GM18505 (cell line): ENCODE data around the gene TCEA3.

Experiments
- ATAC-seq: cut with Tn5 transposase; IDR thresholded peaks from one replicate; pipeline ENCODE4 v1.9.1; 2021; ENCODE audit not compliant: unreplicated experiment
- POLR2A ChIP-seq: IDR thresholded peaks from 4 replicates; pipeline ENCODE4 v1.6.1; 2011; ENCODE audit warnings: borderline replicate concordance; ENCODE audit not compliant: insufficient read depth, insufficient read length; ENCODE audit errors: extremely low read depth

The TCEA3 gene

GRCh38 chr1:23438545-23438944 is 14.0 kb upstream of the TCEA3 start:
- no peak for ATAC-seq

GRCh38 chr1:23437355-23437664 is 12.8 kb upstream of the TCEA3 start:
- no peak for TF ChIP-seq POLR2A

More at GRCh38 chr1:23438545-23438944, 14.0 kb upstream of the TCEA3 start:
- no peak for TF ChIP-seq POLR2A

GRCh38 chr1:23436520-23437354 is 12.2 kb upstream of the TCEA3 start:
- no peak for TF ChIP-seq POLR2A
- no peak for ATAC-seq

More at GRCh38 chr1:23437355-23437664, 12.8 kb upstream of the TCEA3 start:
- ATAC-seq: no peak

GRCh38 chr1:23434260-23434775 is 9.8 kb upstream of the TCEA3 start:
- no peak for ATAC-seq

GRCh38 chr1:23433122-23433521 is 8.6 kb upstream of the TCEA3 start:
- TF ChIP-seq POLR2A: no peak
- no peak for ATAC-seq

More at GRCh38 chr1:23434260-23434775, 9.8 kb upstream of the TCEA3 start:
- no peak for TF ChIP-seq POLR2A

GRCh38 chr1:23431431-23431830 is 6.9 kb upstream of the TCEA3 start:
- ATAC-seq: no peak
- TF ChIP-seq POLR2A: no peak

- ATAC-seq: no peak
- TF ChIP-seq POLR2A: no peak
Observed at GRCh38 chr1:23430803-23431202, 6.3 kb upstream of the TCEA3 start.

GRCh38 chr1:23428136-23428905 is 3.8 kb upstream of the TCEA3 start:
- TF ChIP-seq POLR2A: no peak
- no peak for ATAC-seq

GRCh38 chr1:23427550-23427949 is 3.0 kb upstream of the TCEA3 start:
- no peak for TF ChIP-seq POLR2A
- ATAC-seq: no peak

- no peak for ATAC-seq
- no peak for TF ChIP-seq POLR2A
Observed at GRCh38 chr1:23426828-23427227, 2.3 kb upstream of the TCEA3 start.

- no peak for TF ChIP-seq POLR2A
- ATAC-seq: no peak
Observed at GRCh38 chr1:23425193-23425494, 596 bp upstream of the TCEA3 start.

GRCh38 chr1:23423415-23424292 is 894 bp downstream of the TCEA3 start:
- no peak for ATAC-seq
- TF ChIP-seq POLR2A: no peak

GRCh38 chr1:23422941-23423340 is 1.6 kb downstream of the TCEA3 start:
- ATAC-seq: no peak
- no peak for TF ChIP-seq POLR2A
